Osteoblast (primary cell): ENCODE data around the gene CPT1B. TPM values are rescaled to one million over a fixed set of nuclear protein-coding genes. Genes with fewer than 3 reads are reported as not detected.
A peak's percentile ranks its signal among the peaks of the same experiment; 100 is the strongest.

Experiments used
- DNase-seq: peaks from one replicate; pipeline ENCODE4 v3.0.0; 2011; ENCODE audit warnings: low spot score, mixed read lengths; ENCODE audit not compliant: insufficient read length; ENCODE audit errors: missing footprints
- H2AFZ ChIP-seq: 2 replicates; pipeline ENCODE4 v1.6.0; 2011; ENCODE audit warnings: mild to moderate bottlenecking, low read length
- H3K27ac ChIP-seq: 2 replicates; pipeline ENCODE4 v1.5.1; 2011; ENCODE audit warnings: mild to moderate bottlenecking, low read depth, low read length, moderate library complexity
- H3K27me3 ChIP-seq: 2 replicates; pipeline ENCODE4 v1.6.0; 2012; ENCODE audit warnings: mild to moderate bottlenecking, control low read depth, inconsistent platforms, low read length, moderate library complexity; ENCODE audit not compliant: insufficient read depth
- H3K36me3 ChIP-seq: 2 replicates; pipeline ENCODE4 v1.5.1; 2011; ENCODE audit warnings: mild to moderate bottlenecking, low read length, control low read depth, moderate library complexity; ENCODE audit not compliant: insufficient read depth
- H3K4me1 ChIP-seq: 2 replicates; pipeline ENCODE4 v1.5.1; 2011; ENCODE audit warnings: mild to moderate bottlenecking, low read length, control low read depth, moderate library complexity; ENCODE audit not compliant: insufficient read depth
- H3K4me2 ChIP-seq: 2 replicates; pipeline ENCODE4 v1.6.0; 2011; ENCODE audit warnings: mild to moderate bottlenecking, low read length; ENCODE audit not compliant: insufficient read depth
- H3K4me3 ChIP-seq: fragments of 200-600 bp; sonication (generic); 3 replicates; pipeline ENCODE4 v1.5.1; 2012; ENCODE audit warnings: mild to moderate bottlenecking, low read length, inconsistent platforms; ENCODE audit not compliant: insufficient read depth
- H3K79me2 ChIP-seq: 2 replicates; pipeline ENCODE4 v1.6.0; 2012; ENCODE audit warnings: mild to moderate bottlenecking, low read length, control low read depth, inconsistent platforms; ENCODE audit not compliant: insufficient read depth
- H3K9me3 ChIP-seq: 2 replicates; pipeline ENCODE4 v1.5.1; 2011; ENCODE audit warnings: low read depth, low read length, control low read depth
- H4K20me1 ChIP-seq: 2 replicates; pipeline ENCODE4 v1.6.0; 2012; ENCODE audit warnings: mild to moderate bottlenecking, low read length, control low read depth; ENCODE audit not compliant: insufficient read depth
- total RNA-seq: library from RNA; depleted of rRNA; stranded (reverse); fragments of >200 nt; gene quantifications from 2 replicates; pipeline ENCODE4 v1.2.3, GENCODE V29; 2012
- TF ChIP-seq, protein P1 (sequence below): IDR thresholded peaks from 2 replicates; pipeline ENCODE4 v1.5.1; 2011; ENCODE audit warnings: mild to moderate bottlenecking, low read depth, low read length, moderate library complexity; ENCODE audit errors: extremely low read depth

The CPT1B gene
- total RNA-seq, 1 donor, result 1.8 TPM

DNA sequence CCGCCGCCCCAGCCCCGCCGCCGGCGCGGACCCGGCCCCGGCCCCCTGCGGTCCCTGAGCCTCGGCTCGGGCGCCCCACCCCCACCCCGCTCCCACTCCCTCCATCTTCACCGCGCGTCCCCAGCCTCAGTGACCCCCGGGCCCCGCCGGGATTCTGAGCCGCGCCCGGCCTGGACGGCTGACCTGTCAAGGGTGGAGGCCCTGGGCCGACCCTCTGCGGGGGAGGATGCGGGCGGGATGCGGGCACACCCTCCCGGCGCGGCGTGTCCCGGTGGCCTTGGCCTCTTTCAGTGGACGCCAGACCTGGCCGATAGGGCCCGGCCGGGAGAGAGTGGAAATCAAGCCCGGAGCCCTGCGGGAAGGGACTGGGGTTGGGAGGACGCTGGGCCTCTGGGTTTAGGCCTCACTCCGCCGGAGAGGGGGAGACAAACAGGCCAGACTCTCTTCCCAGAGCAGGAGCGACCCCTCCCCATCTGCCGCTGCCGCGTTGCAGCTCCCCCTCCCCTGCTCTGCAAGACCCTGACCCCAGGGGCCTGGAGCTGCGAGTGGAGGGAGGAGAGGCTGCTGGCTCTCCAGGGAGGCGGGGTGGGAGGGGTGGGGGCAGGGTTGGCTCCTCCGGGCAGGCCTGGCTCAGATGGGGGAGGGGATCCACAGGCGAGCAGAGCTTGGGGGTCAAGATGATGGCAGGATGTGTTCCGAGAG lies 22.9 kb upstream of the CPT1B start:
- peaks cover 4% of the 10 kb centered on the region for H4K20me1 ChIP-seq
- no peak overlapping the region for H3K27ac ChIP-seq
- H3K27me3 ChIP-seq, result peaks cover 32% of the 10 kb centered on the region
- no peak overlapping the region for H3K4me3 ChIP-seq
- H3K4me1 ChIP-seq, result no peaks in the 10 kb centered on the region
- DNase-seq, result peak; percentile 88
- H3K4me2 ChIP-seq, result no peak overlapping the region
- H3K79me2 ChIP-seq, result no peaks in the 10 kb centered on the region
- H3K36me3 ChIP-seq, result no peaks in the 10 kb centered on the region
- no peak overlapping the region for H2AFZ ChIP-seq
- TF ChIP-seq, protein P1, sequence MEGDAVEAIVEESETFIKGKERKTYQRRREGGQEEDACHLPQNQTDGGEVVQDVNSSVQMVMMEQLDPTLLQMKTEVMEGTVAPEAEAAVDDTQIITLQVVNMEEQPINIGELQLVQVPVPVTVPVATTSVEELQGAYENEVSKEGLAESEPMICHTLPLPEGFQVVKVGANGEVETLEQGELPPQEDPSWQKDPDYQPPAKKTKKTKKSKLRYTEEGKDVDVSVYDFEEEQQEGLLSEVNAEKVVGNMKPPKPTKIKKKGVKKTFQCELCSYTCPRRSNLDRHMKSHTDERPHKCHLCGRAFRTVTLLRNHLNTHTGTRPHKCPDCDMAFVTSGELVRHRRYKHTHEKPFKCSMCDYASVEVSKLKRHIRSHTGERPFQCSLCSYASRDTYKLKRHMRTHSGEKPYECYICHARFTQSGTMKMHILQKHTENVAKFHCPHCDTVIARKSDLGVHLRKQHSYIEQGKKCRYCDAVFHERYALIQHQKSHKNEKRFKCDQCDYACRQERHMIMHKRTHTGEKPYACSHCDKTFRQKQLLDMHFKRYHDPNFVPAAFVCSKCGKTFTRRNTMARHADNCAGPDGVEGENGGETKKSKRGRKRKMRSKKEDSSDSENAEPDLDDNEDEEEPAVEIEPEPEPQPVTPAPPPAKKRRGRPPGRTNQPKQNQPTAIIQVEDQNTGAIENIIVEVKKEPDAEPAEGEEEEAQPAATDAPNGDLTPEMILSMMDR, result no peak
- no peaks in the 10 kb centered on the region for H3K9me3 ChIP-seq

GRCh38 chr22:50600538-50600937 lies 22.3 kb upstream of the CPT1B start, which contains the start of gene MAPK8IP2:
Gene MAPK8IP2, plus strand, starts transcription at chr22:50600793. Its CDS starts 26 bp downstream, at chr22:50600819.
- H3K4me3 ChIP-seq, result no peak within 1 kb of the TSS
- peak; percentile 94 for DNase-seq
- H3K27me3 ChIP-seq, result peaks cover 32% of the 10 kb centered on the region
- TF ChIP-seq, protein P1, result no peak
- H2AFZ ChIP-seq, result no peak within 1 kb of the TSS
- H3K36me3 ChIP-seq, result no peaks in the 10 kb centered on the region
- H3K4me2 ChIP-seq, result no peak within 1 kb of the TSS
- H3K27ac ChIP-seq, result no peak within 1 kb of the TSS
- H3K9me3 ChIP-seq, result no peaks in the 10 kb centered on the region
- no peaks in the 10 kb centered on the region for H3K4me1 ChIP-seq
- H3K79me2 ChIP-seq, result no peaks in the 10 kb centered on the region
- H4K20me1 ChIP-seq, result peaks cover 4% of the 10 kb centered on the region

GRCh38 chr22:50599816-50600455 lies 21.7 kb upstream of the CPT1B start:
- Histone ChIP-seq H3K27ac (no peak overlapping the region), H3K4me2 (no peak overlapping the region), H2AFZ (no peak overlapping the region), H3K36me3 (no peaks in the 10 kb centered on the region), H3K79me2 (no peaks in the 10 kb centered on the region), H3K27me3 (peaks cover 30% of the 10 kb centered on the region), H3K4me1 (no peaks in the 10 kb centered on the region), H4K20me1 (peaks cover 4% of the 10 kb centered on the region), H3K9me3 (no peaks in the 10 kb centered on the region), H3K4me3 (no peak overlapping the region)
- DNase-seq, result peak; percentile 100
- TF ChIP-seq, protein P1, result no peak

- no peak overlapping the region for H3K4me3 ChIP-seq
- TF ChIP-seq, protein P1, result no peak
- no peaks in the 10 kb centered on the region for H3K79me2 ChIP-seq
- no peaks in the 10 kb centered on the region for H3K9me3 ChIP-seq
- no peak overlapping the region for H3K27ac ChIP-seq
- peaks cover 15% of the 10 kb centered on the region for H3K27me3 ChIP-seq
- no peak overlapping the region for H2AFZ ChIP-seq
- H3K4me2 ChIP-seq, result no peak overlapping the region
- peaks cover 4% of the 10 kb centered on the region for H4K20me1 ChIP-seq
- no peaks in the 10 kb centered on the region for H3K36me3 ChIP-seq
- DNase-seq, result peak; percentile 66
- H3K4me1 ChIP-seq, result no peaks in the 10 kb centered on the region
These were observed 18.9 kb upstream of the CPT1B start for GRCh38 chr22:50597097-50597496.
